Effector CD8-positive, alpha-beta T cell (primary cell): ENCODE measurements around the gene ELOVL2.

Experiments used
- DNase-seq: peaks from one replicate; lab custom pipeline; 2025; lab: John Stamatoyannopoulos, UW

The ELOVL2 gene

DNA sequence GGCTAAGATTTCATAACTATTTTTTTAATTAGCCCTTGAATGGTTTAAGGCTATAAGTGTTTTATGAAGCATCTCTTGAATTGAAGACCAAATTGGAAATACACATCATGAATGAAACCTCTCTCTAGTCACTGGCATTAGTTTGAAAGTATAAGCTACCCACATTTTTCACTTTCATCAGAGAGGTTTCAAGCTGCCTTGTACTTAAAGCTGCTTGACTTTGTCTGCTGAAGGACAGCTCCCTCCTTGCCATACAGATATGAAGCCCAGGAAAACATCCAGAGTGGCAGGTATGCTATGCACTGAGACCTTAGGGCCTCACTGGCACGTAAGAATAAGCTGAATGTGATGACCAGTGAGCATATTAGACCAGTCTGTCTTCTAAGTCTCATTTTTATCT lies 62.7 kb downstream of the ELOVL2 start:
- DNase-seq: no peak

DNA sequence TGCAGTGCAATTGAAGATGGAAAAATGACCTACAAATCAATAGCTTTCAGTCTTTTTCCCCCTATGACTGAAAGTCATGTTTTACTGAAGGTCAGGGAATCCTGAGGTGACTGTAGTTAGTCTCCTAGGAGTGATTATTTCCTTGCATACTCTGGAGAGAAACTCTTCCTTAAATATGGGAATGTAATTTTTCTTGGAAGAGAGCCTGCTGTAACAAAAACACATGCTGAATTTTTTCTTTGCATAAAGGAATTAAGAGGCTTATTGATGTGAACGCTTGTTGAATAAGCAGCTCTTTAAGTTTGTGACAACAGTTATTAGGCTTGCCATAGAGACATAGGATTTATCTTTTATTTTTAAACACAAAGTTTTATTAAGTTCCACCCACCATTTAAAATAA lies 64.5 kb downstream of the ELOVL2 start:
- DNase-seq: no peak

DNA sequence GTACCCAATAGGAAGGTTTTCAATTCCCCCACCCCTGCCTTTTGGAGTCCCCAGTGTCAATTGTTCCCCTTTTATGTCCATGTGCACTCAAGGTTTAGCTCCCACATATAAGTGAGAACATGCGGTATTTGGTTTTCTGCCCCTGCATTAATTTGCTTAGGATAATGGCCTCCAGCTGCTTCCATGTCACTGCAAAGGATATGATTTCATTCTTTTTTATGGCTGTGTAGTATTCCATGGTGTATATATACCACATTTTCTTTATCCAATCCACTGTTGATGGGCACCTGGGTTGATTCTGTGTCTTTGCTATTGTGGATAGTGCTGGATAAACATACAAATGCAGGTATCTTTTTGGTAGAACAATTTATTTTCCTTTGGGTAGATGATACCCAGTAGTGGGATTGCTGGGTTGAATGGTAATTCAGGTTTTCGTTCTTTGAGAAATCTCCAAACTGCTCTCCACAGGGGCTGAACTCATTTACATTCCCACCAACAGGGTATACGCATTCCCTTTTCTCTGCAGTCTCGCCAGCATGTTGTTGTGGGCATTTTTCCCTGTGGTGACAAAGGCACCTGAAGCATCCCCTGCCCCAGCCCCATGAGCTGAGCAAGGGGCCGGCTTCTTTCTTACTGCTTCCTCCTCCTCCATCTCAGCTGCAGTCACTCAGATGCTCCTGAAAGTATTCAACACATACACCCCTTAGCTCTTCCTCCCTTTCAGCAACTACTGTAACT lies 66.7 kb downstream of the ELOVL2 start:
- no peak for DNase-seq

DNA sequence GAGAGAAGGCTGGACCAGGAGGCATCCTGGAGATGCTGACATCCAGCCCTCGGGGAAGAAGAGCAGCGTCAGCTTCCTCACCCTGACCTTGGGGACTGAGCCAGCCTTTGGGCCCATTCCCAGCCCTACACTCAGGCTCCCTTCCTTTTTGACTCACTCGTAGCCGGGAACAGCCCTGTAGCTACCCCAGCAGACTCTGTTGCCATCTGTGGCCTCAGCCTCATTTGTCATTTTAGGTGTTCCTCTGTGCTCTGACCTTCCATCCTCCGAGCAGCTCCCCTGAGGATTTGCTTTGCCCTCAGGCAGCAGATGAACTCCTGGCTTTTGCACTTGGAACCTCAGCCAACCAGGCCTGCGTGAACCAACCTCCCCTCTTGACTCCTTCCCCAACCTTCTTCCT lies 67.5 kb downstream of the ELOVL2 start:
- DNase-seq: no peak

DNA sequence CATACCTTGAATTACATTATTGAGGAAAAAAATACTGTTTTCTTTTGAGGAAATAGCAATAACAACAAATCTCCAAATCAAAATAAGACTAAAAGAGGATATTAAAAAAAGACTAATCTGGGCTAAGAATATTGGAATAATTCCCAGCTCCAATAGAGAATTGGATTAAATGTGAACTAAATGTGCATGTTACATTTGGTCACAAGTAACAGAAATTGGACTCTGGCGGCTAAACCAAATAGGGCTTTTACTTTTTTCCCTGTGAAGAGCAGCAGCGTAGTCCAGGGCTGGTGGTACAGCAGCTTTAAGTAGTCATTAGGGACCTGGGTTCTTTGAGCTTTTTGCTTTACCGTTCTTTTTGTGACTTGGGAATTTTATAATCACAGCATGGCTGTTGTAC lies 71.9 kb downstream of the ELOVL2 start:
- DNase-seq: no peak

DNA sequence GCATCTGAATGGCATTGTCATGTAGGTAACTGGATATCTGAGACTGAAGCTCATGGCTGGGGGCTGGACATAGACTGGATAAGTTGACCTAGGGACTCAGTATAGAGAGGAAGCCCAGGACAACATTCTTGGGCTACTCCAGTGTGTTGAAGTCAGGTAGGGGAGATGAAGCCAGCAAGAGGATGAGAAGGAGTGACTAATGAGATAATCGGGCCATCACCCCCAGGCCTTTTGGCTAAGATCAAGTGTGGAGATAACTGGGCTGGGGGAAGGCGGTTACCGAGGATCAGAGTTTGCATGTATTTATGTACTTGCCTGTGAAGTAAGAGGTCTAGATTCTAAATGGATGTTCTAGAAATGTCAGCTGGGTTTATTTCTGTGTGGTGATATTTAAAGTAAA lies 73.4 kb downstream of the ELOVL2 start:
- no peak for DNase-seq

DNA sequence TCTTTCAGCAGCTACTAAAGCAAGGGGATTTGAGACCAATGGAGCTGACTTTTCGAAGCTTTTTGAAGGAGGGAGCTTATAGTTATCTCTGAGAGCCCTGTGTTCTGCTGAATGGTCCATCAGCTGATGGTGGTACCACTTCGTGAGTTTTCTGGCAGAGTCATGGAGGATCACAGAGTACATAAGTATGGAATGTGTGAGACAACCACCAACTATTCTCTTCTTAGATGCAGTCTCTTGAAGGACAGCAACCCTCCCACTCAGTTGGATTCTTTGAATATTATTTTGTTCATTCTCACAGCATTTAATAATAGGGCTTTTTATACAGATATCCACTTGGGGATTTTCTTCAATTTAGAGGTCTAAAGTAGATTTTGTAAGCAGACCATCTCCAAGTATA lies 75.3 kb downstream of the ELOVL2 start:
- DNase-seq: no peak

DNA sequence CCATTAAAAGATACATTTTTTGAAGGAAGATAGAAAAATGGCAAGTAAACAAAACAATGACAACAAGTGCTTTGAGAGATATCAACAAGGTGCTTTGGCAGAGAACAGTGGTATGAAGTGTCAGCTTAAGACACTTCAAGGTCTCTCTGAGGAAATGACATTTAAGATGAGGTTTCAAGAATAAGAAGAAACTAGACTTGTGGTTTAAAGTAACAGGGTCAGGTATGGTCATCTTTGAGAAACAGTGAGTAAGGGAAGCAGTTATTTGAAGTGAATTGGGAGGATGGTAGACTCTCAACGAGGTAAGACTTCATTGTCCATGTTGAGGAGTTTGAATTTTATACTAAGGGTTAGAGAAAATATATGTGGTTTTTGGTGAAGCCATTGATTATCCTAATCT lies 79.4 kb downstream of the ELOVL2 start:
- DNase-seq: no peak

DNA sequence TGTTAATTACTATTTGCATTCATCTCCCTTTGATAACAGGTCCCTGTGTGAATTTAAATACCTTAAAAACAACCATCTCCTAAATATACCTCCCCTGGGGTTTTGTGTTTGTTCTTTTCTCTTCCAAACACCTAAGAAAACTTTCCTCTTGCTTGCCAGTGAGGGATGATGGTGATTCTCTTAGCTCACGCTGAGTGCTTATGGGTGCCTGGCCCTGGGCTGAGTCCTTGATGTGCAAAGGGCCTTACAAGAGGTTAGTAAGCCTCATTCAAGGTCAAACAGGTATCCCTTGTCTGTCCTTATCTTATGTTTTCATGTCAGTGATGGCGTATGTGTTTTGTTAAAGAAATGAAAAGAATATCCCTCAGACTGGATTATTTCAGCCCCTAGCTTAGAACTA lies 81.0 kb downstream of the ELOVL2 start:
- DNase-seq: no peak

DNA sequence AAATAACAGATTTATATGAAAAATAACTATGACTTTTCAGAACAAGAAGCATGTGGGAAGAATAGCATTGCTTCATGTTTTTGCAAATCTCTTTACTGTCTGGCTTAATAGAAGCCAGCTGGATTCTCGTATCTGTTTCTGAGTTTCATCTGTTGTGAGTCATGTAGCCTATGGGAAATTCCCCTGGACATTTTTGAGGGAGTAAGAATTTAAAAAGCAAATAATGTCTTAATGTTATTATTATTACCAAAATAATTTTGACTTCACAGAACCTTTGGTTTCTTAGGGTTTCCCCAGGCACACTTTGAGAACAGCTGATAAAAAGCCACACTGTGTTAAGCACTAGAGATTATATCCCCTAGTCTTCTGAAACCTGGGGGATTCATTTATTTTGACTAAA lies 81.4 kb downstream of the ELOVL2 start:
- no peak for DNase-seq

DNA sequence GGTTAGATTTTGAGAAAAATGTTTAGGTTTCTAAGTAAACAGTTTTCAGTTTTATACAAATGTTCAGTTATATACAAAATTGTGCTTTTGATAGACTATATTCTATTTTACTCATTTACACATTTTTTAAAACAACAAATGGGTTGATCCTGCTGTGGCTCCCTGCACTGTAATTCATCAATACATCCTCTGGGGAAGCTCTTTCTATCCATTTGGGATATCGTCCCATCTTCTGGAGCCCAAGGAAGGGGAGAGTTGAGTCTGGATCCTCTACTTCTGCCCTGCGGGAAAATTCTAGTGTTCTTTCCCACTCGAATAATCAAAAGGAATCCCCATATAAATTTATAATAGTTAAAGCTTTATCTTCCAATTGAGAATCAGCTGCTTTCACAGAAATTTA lies 82.3 kb downstream of the ELOVL2 start:
- no peak for DNase-seq

DNA sequence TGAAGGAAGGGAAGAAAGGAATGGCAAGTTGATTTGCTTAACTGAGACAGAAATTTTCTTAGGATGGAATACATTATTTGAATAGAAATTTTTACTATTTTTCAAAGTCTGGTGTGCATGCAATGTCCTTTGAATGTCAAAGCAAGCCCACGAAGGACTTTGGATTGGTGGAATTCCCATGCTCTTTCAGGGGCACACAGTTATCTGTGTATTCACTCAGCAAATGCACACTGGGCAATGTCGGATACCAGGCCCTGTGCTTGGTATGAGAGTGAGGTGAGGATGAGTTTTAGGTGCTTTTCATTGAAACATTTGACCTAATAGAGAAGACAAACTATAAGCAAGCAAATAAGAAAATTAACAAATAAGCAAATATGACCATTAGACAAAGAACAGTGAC lies 83.9 kb downstream of the ELOVL2 start:
- DNase-seq: no peak

DNA sequence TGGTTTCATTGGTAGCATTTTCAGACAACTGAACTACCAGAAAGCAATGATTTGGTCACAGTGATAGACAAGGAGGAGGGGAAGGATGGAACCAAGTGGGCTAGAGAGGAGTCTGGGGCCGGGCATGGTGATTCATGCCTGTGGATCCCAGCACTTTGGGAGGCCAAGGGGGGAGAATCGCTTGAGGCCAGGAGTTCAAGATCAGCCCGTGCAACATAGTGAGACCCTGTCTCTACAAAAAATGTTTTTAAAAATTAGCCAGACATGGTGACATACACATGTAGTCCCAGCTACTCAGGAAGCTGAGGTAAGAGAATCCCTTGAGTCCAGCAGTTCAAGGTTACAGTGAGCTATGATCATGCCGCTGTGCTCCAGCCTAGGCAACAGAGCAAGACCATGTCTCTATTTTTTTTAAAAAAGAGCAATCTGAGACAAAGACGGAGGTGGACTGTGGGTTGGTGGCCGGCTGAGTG lies 86.7 kb downstream of the ELOVL2 start:
- DNase-seq: no peak

DNA sequence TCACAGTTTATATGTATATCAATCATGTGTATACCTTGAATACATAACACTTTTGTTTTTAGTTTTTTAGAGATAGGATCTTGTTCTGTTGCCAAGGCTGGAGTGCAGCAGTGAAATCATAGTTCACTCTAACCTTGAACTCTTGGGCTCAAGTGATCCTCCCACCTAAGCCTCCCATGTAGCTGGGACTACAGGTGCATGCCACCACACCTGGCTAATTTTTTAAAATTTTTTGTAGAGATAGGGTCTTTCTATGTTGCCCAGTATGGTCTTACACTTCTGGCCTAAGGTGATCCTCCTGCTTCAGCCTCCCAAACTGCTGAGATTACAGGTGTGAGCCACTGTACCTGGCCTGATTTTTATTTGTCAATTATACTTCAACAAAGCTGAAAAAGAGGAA lies 87.3 kb downstream of the ELOVL2 start:
- no peak for DNase-seq

DNA sequence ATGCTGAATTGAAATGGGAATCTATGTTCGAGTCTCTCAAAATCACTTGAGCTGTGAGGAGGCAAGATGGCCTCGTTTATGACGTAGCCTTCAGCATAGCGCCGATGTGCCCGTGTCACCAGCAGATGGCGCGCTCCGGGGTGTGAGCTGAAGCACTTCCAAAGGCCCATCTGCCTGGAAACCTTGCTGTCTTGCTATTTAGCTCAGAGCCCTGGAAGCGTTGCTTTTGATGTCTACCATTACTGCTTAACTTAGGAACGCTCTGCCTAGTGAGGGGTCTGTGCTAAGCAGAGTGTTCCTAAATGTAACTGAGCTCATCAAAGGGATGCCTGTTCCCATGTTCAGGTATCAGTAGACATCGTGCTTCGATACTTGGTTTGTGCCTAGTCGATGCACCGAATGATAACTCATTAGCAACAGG lies 89.5 kb downstream of the ELOVL2 start:
- DNase-seq: peak; percentile 18

DNA sequence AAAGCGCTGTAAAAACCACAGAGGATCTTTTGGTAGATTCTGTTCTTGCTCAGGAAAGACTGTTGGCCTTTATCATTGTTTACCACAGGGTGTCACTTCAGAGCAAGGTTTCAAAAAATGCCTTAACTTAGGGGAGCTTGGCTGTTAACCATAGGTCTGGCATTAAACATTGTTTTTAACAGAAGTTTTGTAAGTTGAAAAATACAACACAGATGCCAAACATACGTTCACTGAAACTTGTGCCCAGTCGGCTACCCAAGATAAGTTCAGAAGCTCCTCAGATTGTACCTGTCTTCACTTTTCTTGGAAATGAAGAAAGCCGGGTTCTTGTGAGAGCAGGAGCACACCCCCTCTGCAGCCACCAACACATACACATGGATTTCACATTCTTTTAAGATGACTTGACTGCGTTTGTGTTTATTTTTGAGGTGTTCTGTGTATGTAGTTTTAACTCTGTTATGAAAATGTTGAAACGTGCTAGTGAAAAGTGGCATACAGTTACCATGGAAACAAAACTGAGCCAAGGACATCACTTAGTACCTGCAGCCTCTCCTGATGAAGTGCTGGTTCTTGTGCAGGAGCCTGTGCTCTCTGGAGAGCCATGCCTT lies 92.3 kb downstream of the ELOVL2 start:
- DNase-seq: no peak

DNA sequence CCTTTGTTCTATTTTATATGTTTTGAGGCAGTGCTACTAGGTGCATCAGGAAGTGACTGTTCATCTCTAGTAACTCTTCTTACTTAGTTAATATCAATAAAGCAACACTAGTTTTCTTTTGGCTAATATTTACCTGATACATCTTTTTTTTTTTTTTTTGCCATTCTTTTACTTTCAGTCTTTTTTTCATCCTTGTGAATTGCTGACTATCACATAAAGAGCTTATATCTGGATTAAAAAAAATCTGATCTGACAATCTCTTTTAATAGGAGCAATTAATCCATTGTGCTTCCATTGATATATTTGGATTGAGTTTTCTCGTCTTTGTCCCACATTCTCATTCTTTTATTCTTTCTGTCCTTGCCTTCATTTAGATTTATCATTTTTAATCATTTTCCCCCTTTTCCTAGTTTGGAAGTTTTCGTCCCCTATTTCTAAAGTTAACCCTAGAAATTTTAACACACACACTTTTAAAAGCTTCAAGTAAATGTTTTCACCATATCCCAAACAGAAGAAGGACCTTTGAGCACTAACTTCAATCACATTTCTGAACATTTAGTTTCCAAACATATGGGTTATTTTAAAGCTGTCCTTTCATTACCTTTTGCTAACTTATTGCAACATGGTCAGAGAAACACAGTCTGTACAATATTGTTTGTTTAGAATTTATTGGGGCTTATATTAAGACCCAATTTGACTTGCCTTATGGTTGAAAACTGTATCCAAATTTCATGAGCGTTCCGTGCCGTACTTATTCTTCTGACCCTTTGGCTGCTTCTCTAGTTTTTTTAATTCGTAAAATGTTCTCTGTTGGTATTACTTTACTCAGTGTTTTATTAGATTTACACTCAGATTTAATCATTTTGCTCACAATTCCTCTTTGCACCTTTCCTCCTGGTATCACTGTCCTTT lies 94.3 kb downstream of the ELOVL2 start:
- DNase-seq: no peak

DNA sequence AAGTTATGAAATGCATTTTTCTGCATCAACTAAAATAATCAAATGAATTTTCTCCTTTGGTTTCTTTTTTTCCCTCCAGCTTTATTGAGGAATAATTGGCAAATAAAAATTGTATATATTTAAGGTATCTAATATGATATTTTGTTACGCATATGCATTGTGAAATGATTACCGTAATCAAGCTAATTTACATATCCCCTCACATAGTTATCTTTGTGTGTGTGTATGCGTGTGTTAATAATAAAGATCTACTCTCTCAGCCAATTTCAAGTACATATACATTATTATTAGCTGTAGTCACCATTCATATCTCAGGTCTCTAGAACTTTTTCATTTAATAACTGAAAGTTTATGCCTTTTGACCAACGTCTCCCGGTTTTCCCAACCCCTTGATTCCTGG lies 96.1 kb downstream of the ELOVL2 start:
- DNase-seq: no peak

DNA sequence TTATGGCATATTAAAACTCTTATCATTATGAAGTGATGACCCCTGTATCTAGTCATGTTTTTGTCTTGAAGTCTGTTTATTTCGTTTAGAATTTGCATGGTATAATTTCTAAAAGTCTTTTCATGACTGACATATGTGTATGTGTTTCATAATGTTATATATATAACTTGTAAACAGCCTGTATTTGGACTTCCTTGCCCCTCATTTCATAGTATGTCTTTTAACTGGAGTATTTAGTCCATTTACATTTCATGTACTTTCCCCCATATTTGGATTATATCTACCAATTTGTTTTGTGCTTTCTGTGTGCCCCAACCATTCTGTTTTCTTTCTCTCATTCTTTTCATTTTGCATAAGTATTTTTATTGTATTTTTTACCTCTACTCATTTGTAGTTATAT lies 98.3 kb downstream of the ELOVL2 start:
- no peak for DNase-seq

DNA sequence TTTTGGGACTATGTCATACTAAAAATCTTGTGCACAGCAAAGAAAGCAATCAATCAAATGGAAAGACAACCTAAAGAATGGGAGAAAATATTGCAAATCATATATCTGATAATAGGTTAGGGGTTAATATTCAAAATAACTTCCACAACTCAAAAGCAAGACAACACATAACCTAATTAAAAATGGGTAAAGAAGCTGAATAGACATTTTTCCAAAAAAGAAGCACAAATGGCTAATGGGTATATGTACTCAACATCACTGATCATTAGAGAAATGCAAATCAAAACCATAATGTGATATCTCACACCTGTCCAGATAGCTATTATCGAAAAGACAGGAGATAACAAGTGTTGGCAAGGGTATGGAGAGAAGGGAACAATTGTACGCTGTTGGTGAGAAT lies 104.3 kb downstream of the ELOVL2 start:
- no peak for DNase-seq

DNA sequence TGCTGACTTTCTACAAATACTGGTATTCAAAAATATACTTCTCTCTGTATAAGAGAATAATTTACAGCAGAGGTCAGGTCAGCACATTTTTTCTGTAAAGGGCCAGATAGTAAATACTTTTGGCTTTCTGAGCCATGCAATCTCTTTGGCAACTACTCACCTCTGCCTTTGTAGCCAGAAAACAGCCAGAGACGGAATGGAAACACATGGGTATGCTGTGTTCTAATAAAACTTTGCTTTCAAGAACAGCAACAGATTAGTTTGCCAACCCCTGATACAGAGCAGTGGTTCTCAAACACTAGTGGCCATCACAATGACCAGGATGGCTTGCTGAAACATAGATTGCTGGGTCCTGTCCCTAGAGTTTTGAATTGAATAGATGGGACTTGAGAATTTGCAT lies 111.0 kb downstream of the ELOVL2 start:
- DNase-seq: no peak
